ENCODE results near the gene TIMM23B.
"Not testable (repeated sequence)": the region's sequence is repeated elsewhere in the genome, so short reads cannot be mapped to it uniquely, and the experiment has no call there.

TIMM23B gene

GRCh38 chr10:49977756-49978155, 35.9 kb downstream of the TIMM23B start:
- not testable (repeated sequence) for DNase-seq (ENCODE audit: low read depth in 3 of 3)

GRCh38 chr10:49987207-49987606, 45.4 kb downstream of the TIMM23B start:
- DNase-seq (ENCODE audit: low read depth in 3 of 3) = not testable (repeated sequence)

- not testable (repeated sequence) for DNase-seq (ENCODE audit: low read depth in 3 of 3)
Observed at GRCh38 chr10:49988376-49988775, 46.5 kb downstream of the TIMM23B start, which contains the start of gene AGAP6. Gene AGAP6, plus strand, starts transcription at chr10:49988406. Its CDS starts 310 bp downstream, at chr10:49988716.

- DNase-seq (ENCODE audit: low read depth in 3 of 3) = not testable (repeated sequence)
Observed at GRCh38 chr10:49995321-49995720, 53.5 kb downstream of the TIMM23B start.

- DNase-seq (ENCODE audit: low read depth in 3 of 3) = not testable (repeated sequence)
Observed at GRCh38 chr10:50014024-50014423, 72.2 kb downstream of the TIMM23B start.

GRCh38 chr10:50015596-50016220, 73.9 kb downstream of the TIMM23B start:
- not testable (repeated sequence) for DNase-seq (ENCODE audit: low read depth in 3 of 3)

GRCh38 chr10:50016926-50017325, 75.1 kb downstream of the TIMM23B start:
- not testable (repeated sequence) for DNase-seq (ENCODE audit: low read depth in 3 of 3)

GRCh38 chr10:50017646-50018045, 75.8 kb downstream of the TIMM23B start:
- not testable (repeated sequence) for DNase-seq (ENCODE audit: low read depth in 3 of 3)

- not testable (repeated sequence) for DNase-seq (ENCODE audit: low read depth in 3 of 3)
Observed at GRCh38 chr10:50019279-50019678, 77.4 kb downstream of the TIMM23B start.

GRCh38 chr10:50020451-50021024, 78.7 kb downstream of the TIMM23B start:
- not testable (repeated sequence) for DNase-seq (ENCODE audit: low read depth in 3 of 3)

- no peak for DNase-seq (ENCODE audit: low read depth in 3 of 3)
Observed at GRCh38 chr10:50021646-50022045, 79.8 kb downstream of the TIMM23B start.
